GDM1 (cell line): Measurements from ENCODE around the gene SPR.
A peak's percentile ranks its signal among the peaks of the same experiment; 100 is the strongest.

Experiments used
- DNase-seq: peaks from one replicate; lab custom pipeline; 2025; lab: John Stamatoyannopoulos, UW

Gene SPR

GRCh38 chr2:72887032-72887739 is at the start of gene SPR:
Gene SPR (plus strand): TSS chr2:72887408. CDS start chr2:72887433, 25 bp downstream.
- DNase-seq: peak; percentile 5

GRCh38 chr2:72840066-72840465 is 47.1 kb upstream of the SPR start:
- DNase-seq: no peak

- DNase-seq: no peak
These were observed 45.6 kb upstream of the SPR start for GRCh38 chr2:72841462-72842125.

GRCh38 chr2:72843301-72843700 is 43.9 kb upstream of the SPR start:
- no peak for DNase-seq

- DNase-seq: no peak
These were observed 40.8 kb upstream of the SPR start for GRCh38 chr2:72846171-72847095.

- no peak for DNase-seq
These were observed 39.5 kb upstream of the SPR start for GRCh38 chr2:72847534-72848315.

GRCh38 chr2:72848436-72849137 is 38.6 kb upstream of the SPR start:
- no peak for DNase-seq

- DNase-seq: no peak
These were observed 38.1 kb upstream of the SPR start for GRCh38 chr2:72849138-72849462.

GRCh38 chr2:72851333-72851732 is 35.9 kb upstream of the SPR start:
- DNase-seq: no peak

- peak; percentile 28 for DNase-seq
These were observed 27.4 kb upstream of the SPR start for GRCh38 chr2:72859831-72860262.

- DNase-seq: peak; percentile 72
These were observed 24.8 kb upstream of the SPR start for GRCh38 chr2:72862239-72862988.

GRCh38 chr2:72863046-72863445 is 24.2 kb upstream of the SPR start:
- no peak for DNase-seq

- no peak for DNase-seq
These were observed 22.7 kb upstream of the SPR start for GRCh38 chr2:72864500-72864899.

- no peak for DNase-seq
These were observed 16.1 kb upstream of the SPR start for GRCh38 chr2:72871060-72871459.

GRCh38 chr2:72871880-72872279 is 15.3 kb upstream of the SPR start:
- no peak for DNase-seq

- no peak for DNase-seq
These were observed 3.7 kb upstream of the SPR start for GRCh38 chr2:72883356-72883962.

- no peak for DNase-seq
These were observed 640 bp upstream of the SPR start for GRCh38 chr2:72886505-72887031.

- DNase-seq: peak; percentile 50
These were observed 681 bp downstream of the SPR start for GRCh38 chr2:72887740-72888437.
